Activated T-cell treated with anti-CD3 and anti-CD28 coated beads for 4 hours (primary cell): Measurements from ENCODE around the gene MAGEA9B.
"Not testable (repeated sequence)": the region's sequence is repeated elsewhere in the genome, so short reads cannot be mapped to it uniquely, and the experiment has no call there.

Experiments
- DNase-seq: peaks from one replicate; pipeline ENCODE4 v3.0.0-alpha.2; 2020

The MAGEA9B gene, protein sequence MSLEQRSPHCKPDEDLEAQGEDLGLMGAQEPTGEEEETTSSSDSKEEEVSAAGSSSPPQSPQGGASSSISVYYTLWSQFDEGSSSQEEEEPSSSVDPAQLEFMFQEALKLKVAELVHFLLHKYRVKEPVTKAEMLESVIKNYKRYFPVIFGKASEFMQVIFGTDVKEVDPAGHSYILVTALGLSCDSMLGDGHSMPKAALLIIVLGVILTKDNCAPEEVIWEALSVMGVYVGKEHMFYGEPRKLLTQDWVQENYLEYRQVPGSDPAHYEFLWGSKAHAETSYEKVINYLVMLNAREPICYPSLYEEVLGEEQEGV

DNA sequence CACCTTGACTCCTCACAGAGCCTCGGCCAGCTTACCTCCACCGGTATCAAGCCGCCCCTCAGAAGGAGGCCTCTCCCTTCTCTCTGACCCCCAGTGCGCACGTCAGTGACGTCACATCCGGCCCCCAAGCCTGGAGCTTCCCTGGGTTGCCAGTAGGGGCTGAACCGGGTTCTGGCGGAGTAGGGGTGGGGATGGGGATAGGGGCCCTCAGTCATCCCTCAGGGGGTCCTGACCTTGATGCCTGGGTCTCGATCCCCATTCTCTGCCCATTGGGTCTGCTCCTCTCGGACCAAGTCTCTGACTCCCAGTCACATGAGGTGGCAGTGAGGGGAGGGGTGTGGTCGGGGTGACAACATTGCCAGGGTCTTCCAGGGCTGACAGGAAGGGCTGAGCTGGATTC lies at the start of gene MAGEA9B:
Gene MAGEA9B (minus strand): TSS at position 101 of the 400 bp plus-strand sequence. CDS start 4,280 bp downstream, outside the sequence.
- DNase-seq: not testable (repeated sequence)

DNA sequence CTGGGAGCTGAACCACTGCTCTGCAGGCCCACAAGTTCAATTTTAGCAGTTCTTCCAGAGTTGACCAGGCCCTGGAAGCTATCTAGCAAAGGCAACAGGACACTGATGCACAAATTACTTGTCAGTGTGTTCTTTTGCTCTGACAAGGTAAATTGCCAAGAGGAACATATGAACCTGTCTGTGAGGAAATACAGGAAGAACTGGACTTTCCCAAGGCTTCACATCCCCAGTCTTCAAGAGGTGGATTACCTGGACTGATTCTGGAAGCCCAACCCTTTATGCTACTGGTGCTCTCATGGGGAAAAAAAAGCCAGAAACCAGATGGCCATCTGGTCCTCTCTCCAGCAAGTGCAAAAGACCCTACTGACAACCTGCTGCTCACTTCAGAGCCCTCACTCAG lies 46.3 kb upstream of the MAGEA9B start:
- no peak for DNase-seq

DNA sequence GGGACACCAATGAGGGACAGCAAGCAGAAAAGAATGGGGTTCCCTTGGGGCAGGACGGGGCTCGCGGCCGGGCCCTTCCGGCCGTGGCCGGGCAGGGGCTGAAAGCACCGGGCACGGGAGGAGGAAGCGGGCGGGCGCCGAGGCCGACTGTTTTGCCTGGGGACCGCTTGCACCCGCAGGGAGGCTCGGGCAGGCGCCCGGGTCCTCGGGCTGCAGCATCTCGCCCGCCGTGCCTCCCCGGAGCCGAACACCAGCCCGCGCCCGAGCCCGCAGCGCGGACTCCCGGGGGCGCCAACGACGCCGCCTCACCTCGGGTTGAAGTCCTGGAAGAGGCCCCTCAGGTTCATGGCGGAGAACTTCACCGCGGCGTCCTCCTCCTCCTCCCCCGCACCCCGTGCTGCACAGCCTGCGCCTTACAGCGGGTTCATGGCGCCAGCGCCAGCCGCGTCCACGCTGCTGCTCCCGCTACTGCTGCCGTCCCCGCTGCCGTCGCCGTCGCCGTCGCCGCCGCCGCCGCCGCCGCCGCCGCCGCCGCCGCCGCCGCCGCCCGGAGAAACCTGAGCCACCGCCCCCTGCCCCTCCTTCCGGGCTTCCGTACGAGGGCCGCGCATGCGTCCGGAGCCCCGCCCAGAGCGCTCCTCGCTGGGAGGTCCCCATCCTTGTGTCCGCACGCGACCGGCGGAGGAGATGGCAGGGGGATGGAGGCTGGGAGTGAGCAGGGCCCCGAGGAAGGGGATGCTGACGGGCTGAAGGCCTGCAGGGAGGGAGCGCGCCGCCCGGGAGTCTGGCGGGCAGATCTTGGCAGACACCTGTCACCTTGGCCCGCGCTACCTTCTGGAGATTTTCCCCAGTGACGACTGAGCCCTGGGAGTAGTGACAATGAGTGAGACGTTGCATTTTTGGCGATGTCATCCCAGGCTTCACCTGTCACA lies 44.2 kb upstream of the MAGEA9B start, which contains the start of gene TMEM185A:
Gene TMEM185A (minus strand): TSS at position 559 of the 932 bp plus-strand sequence. CDS start 212 bp downstream, at position 347.
- DNase-seq: peak; percentile 47

DNA sequence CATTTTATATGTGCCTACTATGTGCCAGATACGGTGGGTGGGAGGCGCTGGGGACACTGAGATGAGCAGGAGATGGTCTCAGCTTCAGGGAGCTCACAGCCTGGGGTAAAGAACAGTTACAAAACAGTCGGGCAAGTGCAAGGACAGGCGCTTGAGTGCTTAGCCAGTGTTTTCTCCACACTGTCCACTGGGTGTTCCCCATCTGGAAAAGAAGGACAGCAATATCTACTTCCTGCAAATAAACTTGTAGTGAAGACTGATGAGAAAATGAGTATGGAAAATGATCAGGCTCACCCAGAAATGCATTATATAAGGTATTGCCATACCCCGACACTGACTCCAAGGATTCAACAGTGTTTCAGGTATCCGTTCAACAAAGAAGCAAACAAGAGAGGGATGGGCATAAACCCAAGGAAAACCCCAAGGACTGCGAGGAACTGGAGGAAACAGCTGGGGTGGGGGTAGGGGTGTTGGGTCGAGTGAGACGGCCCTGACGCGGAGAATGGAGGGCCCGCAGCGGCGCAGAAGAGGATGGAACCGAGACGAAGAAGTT lies 43.5 kb upstream of the MAGEA9B start:
- DNase-seq: no peak

DNA sequence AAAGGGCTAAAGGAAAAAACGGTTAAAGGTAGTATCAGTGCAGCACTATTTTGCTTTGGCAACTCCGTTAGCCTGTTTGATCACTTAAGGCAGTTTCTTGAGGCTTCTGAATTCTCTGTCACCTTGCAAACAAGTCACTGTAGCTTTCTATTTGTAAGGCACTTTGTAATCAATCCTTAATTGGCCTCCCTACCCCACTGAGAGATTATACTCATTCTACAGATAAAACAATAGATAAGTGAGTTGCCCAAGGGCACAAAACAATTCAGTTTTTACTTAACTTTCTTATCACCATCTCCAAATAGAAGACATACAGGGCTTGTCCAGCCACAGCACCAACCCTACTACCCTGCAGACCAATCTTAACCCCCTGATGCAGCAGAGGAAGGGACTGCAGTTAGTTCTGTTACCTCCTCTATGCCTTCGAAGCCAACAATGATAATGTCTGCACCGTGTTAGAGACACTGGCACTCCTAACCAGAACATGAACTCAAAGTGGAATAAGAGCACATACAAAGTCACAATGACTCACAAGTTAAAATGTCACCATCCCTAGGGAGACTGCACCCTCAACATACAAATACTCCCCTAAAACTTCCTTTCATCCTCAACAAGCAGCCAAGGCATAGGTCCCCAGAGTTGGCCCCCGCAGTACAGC lies 42.6 kb upstream of the MAGEA9B start:
- no peak for DNase-seq

DNA sequence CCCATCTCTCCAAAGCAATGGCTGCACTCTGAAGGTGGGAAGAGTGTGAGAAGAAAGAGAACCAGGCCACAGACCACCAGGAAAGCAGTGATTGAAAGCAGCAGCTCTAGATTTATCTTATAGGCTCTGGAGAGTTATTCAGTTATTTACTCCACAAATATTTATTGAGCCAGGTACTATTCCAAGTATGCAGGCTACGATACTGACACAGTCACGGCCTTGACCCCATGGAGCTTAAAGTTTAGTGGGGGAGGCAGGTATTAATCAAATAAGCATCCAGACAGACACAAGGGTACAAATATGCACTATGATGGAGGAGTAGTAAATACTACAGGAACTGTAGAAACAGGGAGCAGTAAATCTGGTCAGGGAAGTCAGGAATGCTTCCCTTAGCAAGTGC lies 41.5 kb upstream of the MAGEA9B start:
- no peak for DNase-seq

DNA sequence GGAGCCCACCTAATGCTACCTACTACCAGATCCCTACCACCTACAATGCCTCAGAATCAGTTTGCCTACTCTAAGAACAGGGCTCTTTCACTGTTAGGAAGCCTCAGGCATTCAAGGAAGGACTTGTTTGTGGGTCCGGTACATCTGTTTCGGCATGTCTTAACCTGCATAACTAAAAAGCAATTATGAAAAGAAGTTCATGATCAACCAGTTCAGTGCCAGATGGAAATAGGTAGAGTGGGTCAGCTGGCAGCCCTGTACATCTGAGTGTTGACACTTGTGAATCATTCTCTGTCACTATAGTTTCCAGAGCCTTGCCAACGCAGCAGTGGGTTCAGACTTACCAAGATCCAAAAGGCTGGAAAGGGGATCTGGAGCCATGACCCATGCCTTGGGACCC lies 41.0 kb upstream of the MAGEA9B start:
- DNase-seq: no peak

DNA sequence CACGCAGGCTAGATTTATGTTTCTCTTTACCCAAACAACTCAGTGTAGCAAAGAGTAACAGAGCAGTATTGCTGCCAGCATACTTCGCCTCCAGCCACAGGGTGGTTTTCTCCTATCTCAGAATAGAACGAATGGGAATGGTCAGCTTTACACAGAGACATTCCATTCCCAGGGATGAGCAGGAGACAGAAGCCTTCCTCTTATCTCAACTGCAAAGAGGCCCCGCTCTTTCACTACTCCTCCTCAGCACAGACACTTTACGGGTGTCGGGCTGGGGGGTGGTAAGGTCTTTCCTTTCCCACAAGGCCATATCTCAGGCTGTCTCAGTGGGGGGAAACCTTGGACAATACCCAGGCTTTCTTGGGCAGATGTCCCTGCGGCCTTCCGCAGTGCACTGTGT lies 39.6 kb upstream of the MAGEA9B start:
- DNase-seq: not testable (repeated sequence)

DNA sequence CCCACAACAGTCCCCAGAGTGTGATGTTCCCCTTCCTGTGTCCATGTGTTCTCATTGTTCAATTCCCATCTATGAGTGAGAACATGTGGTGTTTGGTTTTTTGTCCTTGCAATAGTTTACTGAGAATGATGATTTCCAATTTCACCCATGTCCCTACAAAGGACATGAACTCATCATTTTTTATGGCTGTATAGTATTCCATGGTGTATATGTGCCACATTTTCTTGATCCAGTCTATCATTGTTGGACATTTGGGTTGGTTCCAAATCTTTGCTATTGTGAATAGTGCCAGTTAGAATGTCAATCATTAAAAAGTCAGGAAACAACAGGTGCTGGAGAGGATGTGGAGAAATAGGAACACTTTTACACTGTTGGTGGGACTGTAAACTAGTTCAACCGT lies 32.4 kb upstream of the MAGEA9B start:
- not testable (repeated sequence) for DNase-seq

DNA sequence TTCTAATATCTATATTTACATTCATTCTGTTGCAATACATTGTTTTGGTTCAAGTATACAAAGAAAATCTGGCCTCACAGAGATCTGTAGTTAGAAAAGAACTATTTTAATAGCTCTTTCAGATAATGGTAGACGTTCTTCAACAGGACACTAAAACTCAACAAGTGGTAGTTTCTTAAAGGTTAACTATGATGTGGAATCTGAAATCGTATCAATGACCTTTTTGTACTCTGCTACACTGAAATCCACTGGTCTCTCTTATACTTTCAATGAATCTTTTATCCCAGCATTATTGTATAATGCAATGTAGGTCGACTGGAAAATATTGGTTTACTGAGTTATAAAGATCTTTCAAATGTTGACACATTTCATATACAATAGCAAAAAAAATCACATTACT lies 31.6 kb upstream of the MAGEA9B start:
- no peak for DNase-seq

DNA sequence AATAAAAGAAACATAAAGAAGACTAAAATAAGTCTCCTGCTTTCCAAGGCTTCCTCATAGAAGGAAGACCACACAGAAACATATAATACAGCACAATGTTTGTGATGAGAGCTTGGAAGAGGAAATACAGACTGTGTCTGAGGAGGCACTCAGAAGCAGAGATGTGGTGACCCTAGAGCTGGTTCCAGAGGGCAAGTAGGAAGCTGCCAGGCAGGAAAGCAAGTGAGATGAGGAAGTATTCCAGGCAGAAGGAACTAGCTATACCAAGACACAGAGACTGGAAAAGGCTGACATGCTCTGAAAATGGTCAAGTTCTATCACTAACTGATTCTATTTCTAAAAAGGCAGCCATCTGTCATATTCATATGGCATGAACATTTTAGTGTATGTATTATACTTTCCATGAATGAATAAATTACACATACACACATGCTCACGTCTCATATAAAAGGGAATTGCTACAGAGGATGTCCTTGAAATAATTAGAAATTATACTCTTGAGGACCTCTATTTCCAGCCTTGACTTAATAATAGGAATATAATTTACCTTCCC lies 24.4 kb upstream of the MAGEA9B start:
- no peak for DNase-seq

DNA sequence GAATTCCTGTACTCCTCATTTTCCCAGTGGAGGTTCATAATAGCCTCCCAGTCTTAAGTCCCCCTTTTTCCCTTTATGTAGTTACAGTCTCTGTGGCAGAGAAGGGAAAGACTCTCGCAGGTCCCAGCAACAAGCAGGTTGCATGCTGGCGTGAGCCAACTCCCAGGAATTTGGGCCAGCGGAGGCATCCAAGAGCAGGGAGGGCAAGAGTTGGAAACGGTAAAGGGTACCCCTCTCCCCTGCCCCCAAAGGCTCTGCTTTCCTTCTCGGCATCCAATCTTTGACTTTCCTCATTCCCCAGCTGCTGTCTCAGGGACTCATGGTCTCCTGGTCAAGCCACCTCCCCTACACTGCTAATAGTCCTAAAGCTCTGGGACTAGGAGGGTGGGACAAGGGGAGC lies 23.3 kb upstream of the MAGEA9B start:
- DNase-seq: no peak

DNA sequence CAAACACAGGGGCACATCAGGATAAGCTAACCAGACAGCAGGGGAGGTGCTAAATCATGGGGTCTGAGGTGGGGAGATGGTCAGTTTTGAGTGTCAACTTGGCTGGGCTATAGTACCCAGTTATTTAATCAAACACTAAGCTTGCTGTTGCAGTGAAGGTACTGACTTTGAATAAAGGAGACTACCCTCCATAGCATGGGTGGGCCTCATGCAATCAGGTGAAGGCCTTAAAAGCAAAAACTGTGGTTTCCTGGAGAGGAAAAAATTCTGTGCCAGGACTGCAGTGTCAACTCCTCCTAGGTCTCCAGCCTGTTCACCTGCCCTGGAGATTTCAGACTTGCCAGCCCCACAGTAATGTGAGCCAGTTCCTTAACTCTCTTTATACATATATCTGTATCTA lies 20.4 kb upstream of the MAGEA9B start:
- no peak for DNase-seq

DNA sequence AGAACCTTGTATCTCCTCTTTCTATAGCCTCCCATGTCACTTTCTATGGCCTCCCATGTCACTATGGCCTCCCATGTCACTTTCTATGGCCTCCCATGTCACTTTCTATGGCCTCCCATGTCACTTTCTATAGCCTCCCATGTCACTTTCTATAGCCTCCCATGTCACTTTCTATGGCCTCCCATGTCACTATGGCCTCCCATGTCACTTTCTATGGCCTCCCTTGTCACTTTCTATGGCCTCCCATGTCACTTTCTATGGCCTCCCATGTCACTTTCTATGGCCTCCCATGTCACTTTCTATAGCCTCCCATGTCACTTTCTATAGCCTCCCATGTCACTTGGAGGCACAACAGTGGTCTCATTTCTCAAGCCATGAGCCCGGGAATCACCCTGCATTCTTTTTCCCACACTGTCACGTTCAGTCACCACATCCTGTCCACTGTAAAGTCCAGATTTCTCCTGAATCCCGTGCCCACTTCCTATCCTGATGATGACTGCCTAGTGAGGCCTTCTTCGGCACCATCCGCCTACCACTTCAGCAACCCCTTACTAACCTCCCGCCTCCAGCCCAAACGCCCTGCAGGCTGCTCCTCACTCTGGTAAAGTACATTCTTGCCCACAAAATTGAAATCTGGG lies 18.1 kb upstream of the MAGEA9B start:
- DNase-seq: not testable (repeated sequence)

DNA sequence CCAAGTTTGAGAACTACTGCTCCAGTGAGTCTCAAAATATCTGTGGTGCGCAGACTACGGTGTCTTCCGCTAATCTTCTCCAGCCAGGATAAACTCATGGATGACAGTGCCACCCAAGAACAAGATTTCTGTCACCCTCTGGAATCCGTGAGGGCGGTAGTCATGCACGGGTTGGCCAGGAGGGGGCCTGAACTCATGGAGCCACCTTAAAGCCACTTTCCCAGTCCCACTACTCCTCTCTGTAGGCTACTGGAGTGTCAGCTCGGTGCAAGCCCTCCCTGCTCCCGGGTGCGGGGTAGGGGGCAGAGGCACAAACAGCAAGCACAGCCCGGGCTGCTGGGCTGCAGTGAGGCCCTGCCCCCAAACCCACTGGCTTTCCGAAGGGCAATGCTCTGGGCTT lies 11.3 kb upstream of the MAGEA9B start:
- not testable (repeated sequence) for DNase-seq

DNA sequence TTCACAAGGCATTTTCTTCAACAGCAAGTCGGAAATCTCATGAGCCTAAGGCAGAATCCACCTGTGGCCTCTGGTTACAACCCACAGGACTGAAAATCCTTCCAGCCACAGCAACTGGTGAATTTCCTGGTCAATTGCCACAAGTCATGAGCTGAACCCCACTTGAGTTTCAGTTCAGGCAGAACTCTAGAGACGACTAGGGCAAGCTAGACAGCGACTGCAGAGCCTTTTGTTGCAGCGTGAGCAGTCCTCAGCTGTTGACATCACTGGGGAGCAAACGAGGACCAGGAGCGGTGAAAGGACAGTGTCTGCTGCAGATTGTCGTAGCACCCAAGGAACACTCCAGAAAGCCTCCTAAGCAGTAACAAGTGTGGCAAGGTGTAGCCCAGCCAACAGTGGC lies 8.7 kb upstream of the MAGEA9B start:
- DNase-seq: not testable (repeated sequence)

DNA sequence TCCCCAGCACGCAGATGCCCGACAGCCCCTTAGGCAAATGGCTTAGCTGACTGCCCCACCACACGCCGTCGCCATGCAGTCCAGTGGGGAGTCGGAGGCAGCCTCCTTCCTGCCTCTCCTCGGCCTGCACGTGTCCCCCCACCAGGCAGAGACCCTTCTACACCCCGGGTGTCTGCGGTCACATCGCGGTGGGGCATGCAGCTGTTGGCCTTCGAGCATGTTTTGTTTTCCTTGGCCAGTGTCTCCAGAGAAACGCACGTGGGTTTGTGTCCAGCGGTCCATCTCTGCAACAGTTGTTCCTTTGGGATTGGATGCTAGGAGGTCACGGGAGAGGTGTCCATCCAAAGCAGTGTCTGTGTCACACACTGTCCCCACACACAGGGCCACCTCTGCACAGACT lies 8.0 kb upstream of the MAGEA9B start, which contains the start of gene HSFX2:
Gene HSFX2 (minus strand): TSS at position 101 of the 400 bp plus-strand sequence. CDS start 614 bp downstream, outside the sequence.
- not testable (repeated sequence) for DNase-seq

DNA sequence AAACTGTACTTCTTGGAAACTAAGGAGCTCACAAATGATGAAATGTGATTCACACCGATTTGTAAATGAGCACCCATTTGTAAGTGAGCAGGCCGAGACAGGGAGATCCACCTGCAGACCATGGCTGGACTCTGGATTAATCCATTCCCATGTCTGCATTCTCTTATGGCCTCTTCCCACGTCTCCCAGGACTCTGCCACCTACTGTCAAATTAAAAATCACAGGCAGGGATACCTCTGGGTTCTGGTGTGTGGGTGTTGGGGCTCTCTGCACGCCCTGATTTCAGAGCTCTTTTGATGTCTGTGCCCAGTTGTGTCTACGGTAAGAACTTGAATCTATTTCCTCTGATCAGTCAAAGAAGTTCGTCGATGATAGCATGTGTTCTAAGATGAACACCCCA lies 3.7 kb upstream of the MAGEA9B start:
- DNase-seq: not testable (repeated sequence)

DNA sequence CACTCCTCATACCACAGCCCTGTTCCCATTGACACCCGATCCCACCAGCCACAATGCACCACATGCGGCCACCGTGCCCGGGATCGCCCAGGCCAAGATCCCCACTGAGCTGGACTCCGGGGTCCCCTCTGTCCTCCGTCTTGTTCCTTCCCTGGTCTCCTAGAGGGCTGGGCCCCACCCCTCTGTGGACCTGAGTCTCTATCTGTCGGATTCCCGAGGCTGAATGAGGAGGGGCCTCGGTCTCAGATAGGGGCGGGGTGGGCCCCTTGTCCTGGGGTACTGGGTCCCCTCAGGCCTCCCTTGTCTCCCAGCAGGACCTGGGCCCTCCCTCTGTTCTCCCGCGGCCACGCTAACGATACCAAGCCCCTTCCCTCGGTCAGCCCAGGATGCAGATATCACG lies 1.6 kb downstream of the MAGEA9B start:
- DNase-seq: not testable (repeated sequence)

DNA sequence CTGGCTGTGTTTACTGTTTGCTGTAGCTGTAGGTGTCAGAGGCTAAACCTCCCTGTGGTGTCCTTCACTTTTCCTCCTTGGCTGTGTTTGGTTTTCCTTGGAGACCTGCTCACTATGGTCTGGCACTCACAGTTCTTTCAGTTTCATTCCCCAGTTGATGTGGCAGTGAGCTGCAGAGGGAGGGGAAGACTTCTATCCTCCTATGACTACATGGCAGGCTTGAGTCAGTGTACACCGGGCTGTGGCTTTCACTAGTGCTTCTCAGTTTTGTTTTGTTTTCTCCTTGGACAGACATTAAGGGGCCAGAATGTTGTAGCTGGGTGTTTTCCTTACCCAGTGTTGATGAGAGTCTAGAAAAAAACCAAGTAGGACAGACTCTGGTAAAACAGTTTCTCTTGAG lies 13.8 kb downstream of the MAGEA9B start:
- DNase-seq: not testable (repeated sequence)

DNA sequence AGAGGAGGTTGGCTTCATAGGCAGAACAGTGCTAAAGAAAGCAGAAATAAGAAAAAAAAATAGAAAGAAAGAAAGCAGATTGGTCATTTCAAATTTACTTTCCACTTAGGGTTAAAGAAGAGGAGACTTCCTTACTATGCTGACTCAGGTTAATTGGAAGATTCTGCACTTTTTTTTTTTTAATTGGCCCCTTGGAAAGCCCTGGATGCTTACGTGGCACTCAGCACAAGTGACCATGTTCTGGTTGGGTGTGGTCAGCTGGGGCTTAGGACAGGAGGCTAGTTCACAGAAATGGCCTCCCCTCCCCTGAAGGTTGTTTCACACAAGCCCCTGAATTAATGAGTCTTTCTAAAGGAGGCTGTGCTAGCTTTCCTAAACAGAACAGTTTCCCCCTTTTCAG lies 14.5 kb downstream of the MAGEA9B start:
- DNase-seq: no peak

DNA sequence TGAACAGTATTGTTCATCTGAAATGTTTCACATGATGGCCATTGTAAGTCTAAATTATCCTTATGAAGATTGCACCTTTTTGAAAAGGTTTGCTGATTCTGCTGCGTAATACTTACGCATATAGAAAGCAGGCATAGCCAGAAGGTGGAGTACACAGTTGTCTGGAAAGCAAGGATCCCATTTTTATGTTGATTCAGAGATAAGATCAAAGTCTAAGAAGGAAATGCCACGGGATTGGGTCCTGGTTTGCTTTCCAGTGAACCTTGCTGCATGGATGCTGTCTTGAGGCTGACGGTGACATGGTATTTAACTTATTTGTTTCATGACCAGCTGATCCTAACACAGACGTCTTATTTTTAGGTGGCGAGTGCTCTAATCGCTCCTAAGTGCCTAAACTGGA lies 15.5 kb downstream of the MAGEA9B start:
- DNase-seq: no peak
